Fibroblast of skin of abdomen (primary cell): ENCODE data around the gene TOMM7.
A peak's percentile ranks its signal among the peaks of the same experiment; 100 is the strongest.
"Not testable (repeated sequence)": the region's sequence is repeated elsewhere in the genome, so short reads cannot be mapped to it uniquely, and the experiment has no call there.

Experiments
- DNase-seq: peaks from one replicate; pipeline ENCODE4 v3.0.0-alpha.2; 2013

The TOMM7 gene

DNA sequence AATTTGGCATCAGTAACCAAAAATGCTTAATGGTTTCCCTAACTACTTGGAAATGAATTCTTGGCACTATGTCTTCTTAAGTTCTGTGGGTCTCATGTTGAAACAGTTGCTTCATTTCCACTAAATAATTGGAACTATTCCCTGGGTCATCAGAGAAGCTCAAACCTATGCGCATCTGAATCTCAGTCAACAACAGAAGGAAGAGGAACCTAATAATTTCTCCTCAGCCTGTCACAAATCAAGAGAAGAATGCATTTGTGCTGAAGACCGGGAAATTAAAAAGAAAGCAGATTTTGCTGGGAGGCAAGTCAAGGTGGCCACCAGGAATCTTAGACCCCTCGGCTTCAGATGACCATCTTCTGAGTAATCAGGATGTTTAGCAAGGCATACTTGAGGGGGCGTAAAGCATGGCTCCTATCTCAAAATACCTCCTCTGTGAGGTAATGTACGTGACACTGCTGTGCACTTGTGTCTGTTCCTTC, 41.4 kb downstream of the TOMM7 start:
- peak; percentile 93 for DNase-seq

DNA sequence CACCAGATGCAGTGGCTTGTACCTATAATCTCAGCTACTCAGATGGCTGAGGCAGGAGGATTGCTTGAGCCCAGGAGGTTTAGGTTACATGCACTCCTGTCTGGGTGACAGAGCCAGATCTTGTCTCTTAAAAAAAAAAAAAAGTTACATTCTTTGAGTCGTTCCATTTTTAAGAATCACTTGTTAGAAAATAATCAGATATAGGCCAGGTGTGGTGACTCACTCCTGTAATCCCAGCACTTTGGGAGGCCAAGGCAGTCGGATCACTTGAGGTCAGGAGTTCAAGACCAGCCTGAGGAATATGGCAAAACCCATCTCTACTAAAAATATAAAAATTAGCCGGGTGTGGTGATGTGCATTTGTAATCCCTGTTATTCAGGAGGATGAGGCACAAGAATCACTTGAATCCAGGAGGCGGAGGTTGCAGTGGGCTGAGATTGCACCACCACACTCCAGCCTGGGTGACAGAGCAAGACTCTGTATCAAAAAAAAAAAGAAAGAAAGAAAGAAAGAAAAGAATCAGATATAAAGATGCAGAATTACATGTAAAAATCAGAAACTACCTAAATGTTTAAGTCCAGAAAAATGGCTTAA, 42.8 kb downstream of the TOMM7 start:
- not testable (repeated sequence) for DNase-seq

DNA sequence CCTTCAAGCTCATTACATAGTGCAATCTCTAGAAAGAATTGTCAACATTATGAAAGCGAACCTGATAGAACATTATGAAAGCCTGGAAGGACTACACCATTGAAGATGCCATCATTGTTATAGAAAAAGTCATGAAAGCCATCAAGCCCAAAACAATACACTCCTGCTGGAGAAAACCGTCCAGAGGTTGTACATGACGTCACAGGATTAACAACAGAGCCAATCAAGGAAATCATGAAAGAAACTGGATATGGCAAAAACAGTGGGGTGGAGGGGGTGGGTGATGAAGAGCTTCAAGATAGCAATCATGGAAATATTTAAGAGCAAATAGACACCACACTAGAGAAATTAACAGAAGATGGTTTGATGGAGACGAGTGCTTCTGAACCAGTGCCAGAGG, 45.7 kb downstream of the TOMM7 start:
- DNase-seq, result no peak

DNA sequence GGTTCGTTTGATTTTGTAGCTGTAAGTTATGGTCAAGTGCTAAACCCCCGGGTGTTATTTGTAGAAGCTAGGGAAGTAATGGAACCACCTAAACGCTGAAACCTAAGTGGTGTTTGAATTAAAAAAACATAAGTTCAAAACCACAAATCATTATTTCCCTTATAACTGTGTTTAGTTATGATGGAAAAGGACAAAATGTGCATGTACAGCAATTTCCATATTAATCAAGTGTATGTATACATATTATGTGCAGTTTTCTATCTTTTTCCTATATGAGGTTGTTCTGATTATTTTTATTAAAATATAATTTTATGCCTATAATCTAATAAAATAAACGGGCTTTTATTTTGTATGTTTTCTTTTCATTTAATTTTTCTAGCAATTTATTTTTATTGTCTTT, 49.8 kb downstream of the TOMM7 start:
- no peak for DNase-seq

DNA sequence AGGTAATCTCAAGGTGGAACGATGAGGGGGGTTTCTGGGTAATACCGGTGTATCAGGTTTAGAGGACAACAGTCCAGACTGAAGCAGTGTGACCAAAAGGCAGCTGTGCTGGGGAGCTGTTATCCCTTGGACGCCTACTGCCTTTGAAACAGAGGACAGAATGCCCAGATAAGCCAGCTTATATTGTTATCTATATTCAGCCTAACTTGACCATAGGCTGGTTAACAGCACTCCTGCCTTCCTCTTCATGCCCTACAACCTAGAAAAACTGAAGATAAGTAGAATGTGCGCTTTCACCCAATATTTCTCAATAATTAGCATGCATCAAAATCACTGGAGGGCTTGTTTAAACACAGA, 50.8 kb downstream of the TOMM7 start:
- DNase-seq, result no peak

- DNase-seq, result peak; percentile 56
These were observed 51.3 kb downstream of the TOMM7 start for GRCh38 chr7:22771194-22771871.

GRCh38 chr7:22765609-22766008, 57.0 kb downstream of the TOMM7 start:
- no peak for DNase-seq
